ENCODE measurements around the gene GABBR2.

GRCh38 chr9:98742325-98743280 is 33.9 kb upstream of the GABBR2 start:
- TF ChIP-seq YY1 (IDR thresholded peaks at IDR 0.05; ENCODE audit: low read depth) (no peak), REST (IDR thresholded peaks at IDR 0.05; ENCODE audit: low read depth) (no peak)
- TF ChIP-seq, protein P1, sequence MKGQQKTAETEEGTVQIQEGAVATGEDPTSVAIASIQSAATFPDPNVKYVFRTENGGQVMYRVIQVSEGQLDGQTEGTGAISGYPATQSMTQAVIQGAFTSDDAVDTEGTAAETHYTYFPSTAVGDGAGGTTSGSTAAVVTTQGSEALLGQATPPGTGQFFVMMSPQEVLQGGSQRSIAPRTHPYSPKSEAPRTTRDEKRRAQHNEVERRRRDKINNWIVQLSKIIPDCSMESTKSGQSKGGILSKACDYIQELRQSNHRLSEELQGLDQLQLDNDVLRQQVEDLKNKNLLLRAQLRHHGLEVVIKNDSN (IDR thresholded peaks at IDR 0.05) = no peak
